GM12878 (cell line): ENCODE measurements around the gene KIF2C. TPM values are rescaled to one million over a fixed set of nuclear protein-coding genes. Genes with fewer than 3 reads are reported as not detected.
A peak's percentile ranks its signal among the peaks of the same experiment; 100 is the strongest.

Source experiments
- CHD2 ChIP-seq: IDR thresholded peaks from 2 replicates; pipeline ENCODE4 v1.6.1; 2011; ENCODE audit warnings: low read depth, low read length, improper control_type of control experiment, borderline replicate concordance
- CREB1 ChIP-seq: IDR thresholded peaks from 2 replicates; pipeline ENCODE4 v1.6.1; 2012; ENCODE audit warnings: low read depth, mild to moderate bottlenecking, inconsistent platforms
- CREM ChIP-seq: IDR thresholded peaks from 2 replicates; pipeline ENCODE4 v1.6.1; 2014; ENCODE audit warnings: antibody characterized with exemption, low read depth
- E2F4 ChIP-seq: IDR thresholded peaks from 2 replicates; pipeline ENCODE4 v1.6.1; 2012; ENCODE audit warnings: low read depth, low read length, improper control_type of control experiment
- EP300 ChIP-seq, 2 experiments: fragments of 150-350 bp in 1 of 2; IDR thresholded peaks; 2 replicates each; pipeline ENCODE4 v1.6.1; 2011 to 2012; ENCODE audit warnings: low read depth in 2 of 2, low read length in 2 of 2, borderline replicate concordance in 1 of 2, improper control_type of control experiment in 1 of 2, inconsistent platforms in 1 of 2; ENCODE audit not compliant: control insufficient read depth in 1 of 2
- GATAD2B ChIP-seq: fragments of 450-650 bp; conservative IDR thresholded peaks from 2 replicates; pipeline ENCODE4 v1.6.1; 2017; ENCODE audit warnings: low read depth, mild to moderate bottlenecking, moderate library complexity
- IKZF1 ChIP-seq: fragments of 450-650 bp; conservative IDR thresholded peaks from 2 replicates; pipeline ENCODE4 v1.6.1; 2017; ENCODE audit warnings: antibody characterized with exemption, mild to moderate bottlenecking
- IRF5 ChIP-seq: fragments of 450-650 bp; IDR thresholded peaks from 2 replicates; pipeline ENCODE4 v1.6.1; 2017; ENCODE audit warnings: borderline replicate concordance
- KDM1A ChIP-seq: fragments of 200-600 bp; sonication (generic); IDR thresholded peaks from 2 replicates; pipeline ENCODE4 v1.6.1; 2016; ENCODE audit warnings: borderline replicate concordance
- LARP7 ChIP-seq: fragments of 450-650 bp; IDR thresholded peaks from 2 replicates; pipeline ENCODE4 v1.6.1; 2017; ENCODE audit warnings: mild to moderate bottlenecking
- MEF2A ChIP-seq: IDR thresholded peaks from 2 replicates; pipeline ENCODE4 v1.6.1; 2011; ENCODE audit warnings: low read depth, mild to moderate bottlenecking, low read length, moderate library complexity; ENCODE audit not compliant: insufficient read depth
- NFIC ChIP-seq: IDR thresholded peaks from 2 replicates; pipeline ENCODE4 v1.6.1; 2012; ENCODE audit warnings: low read depth, mild to moderate bottlenecking, inconsistent platforms, low read length, moderate library complexity
- NFXL1 ChIP-seq: fragments of 450-650 bp; IDR thresholded peaks from 2 replicates; pipeline ENCODE4 v1.6.1; 2017; ENCODE audit warnings: antibody characterized with exemption, mild to moderate bottlenecking, borderline replicate concordance
- POLR2AphosphoS5 ChIP-seq: IDR thresholded peaks from 2 replicates; pipeline ENCODE4 v1.6.1; 2011; ENCODE audit warnings: mild to moderate bottlenecking, low read length, inconsistent platforms
- RB1 ChIP-seq: fragments of 450-650 bp; formaldehyde crosslinking; IDR thresholded peaks from 2 replicates; pipeline ENCODE4 v1.6.1; 2017; ENCODE audit warnings: mild to moderate bottlenecking, borderline replicate concordance
- RUNX3 ChIP-seq: IDR thresholded peaks from 2 replicates; pipeline ENCODE4 v1.6.1; 2012; ENCODE audit warnings: low read length, inconsistent platforms
- SIN3A ChIP-seq: IDR thresholded peaks from 2 replicates; pipeline ENCODE4 v1.6.1; 2012; ENCODE audit warnings: low read depth, low read length, improper control_type of control experiment
- SMAD1 ChIP-seq: fragments of 450-650 bp; IDR thresholded peaks from 2 replicates; pipeline ENCODE4 v1.6.1; 2018; ENCODE audit warnings: mild to moderate bottlenecking, low read depth; ENCODE audit not compliant: partially characterized antibody
- SREBF2 ChIP-seq: IDR thresholded peaks from 2 replicates; pipeline ENCODE4 v1.6.1; 2012; ENCODE audit warnings: mild to moderate bottlenecking, low read length
- STAT1 ChIP-seq: fragments of 450-650 bp; conservative IDR thresholded peaks from 2 replicates; pipeline ENCODE4 v1.6.1; 2014; ENCODE audit warnings: antibody characterized with exemption, mild to moderate bottlenecking
- STAT3 ChIP-seq: IDR thresholded peaks from 2 replicates; pipeline ENCODE4 v1.6.1; 2011; ENCODE audit warnings: low read depth, low read length, improper control_type of control experiment
- ZBTB33 ChIP-seq: fragments of 450-650 bp; IDR thresholded peaks from 2 replicates; pipeline ENCODE4 v1.6.1; 2017; ENCODE audit warnings: mild to moderate bottlenecking
- ZSCAN29 ChIP-seq: fragments of 450-650 bp; IDR thresholded peaks from 2 replicates; pipeline ENCODE4 v1.6.1; 2017; ENCODE audit warnings: mild to moderate bottlenecking, moderate library complexity
- polyA plus RNA-seq, 11 experiments: library from polyadenylated mRNA; depleted of rRNA in 4 of 11; unstranded in 6 of 11; stranded (reverse) in 5 of 11; fragments of >200 nt; fragmentation: Nextera tagmentation in 4 of 11; fragmentation: Illumina TruSeq in 1 of 11; extraction: Ambion mirVana in 4 of 11; extraction: Trizol in 1 of 11; gene quantifications; 1 replicate in 1 of 11; 2 replicates in 10 of 11; pipeline versions ENCODE4 v1.2.1 to v1.2.3, GENCODE V29; 2011 to 2016; ENCODE audit warnings: inconsistent platforms in 2 of 11, missing spikeins in 2 of 11, low read depth in 1 of 11
- total RNA-seq, 4 experiments: library from RNA; depleted of rRNA in 3 of 4; stranded (reverse); fragments of >200 nt in 3 of 4; fragmentation: Illumina TruSeq in 1 of 4; extraction: Trizol in 1 of 4; gene quantifications; 2 replicates each; pipeline versions ENCODE4 v1.2.1 to v1.2.3, GENCODE V29; 2013 to 2021
- TF ChIP-seq, protein P1 (sequence below): fragments of 450-650 bp; formaldehyde crosslinking; IDR thresholded peaks from 2 replicates; pipeline ENCODE4 v1.4.0; 2022; ENCODE audit warnings: mild to moderate bottlenecking, moderate library complexity

KIF2C gene
- total and polyA plus RNA-seq, 10 of the 15 experiments (the other 5 are each of a cell fraction or from before 2014, with no cell fraction given), result 42.3 to 104 (median 83.8) TPM

- TF ChIP-seq ZBTB33 (peak; percentile 84; the same call in 1 of the 2 replicates), KDM1A (no peak), NFIC (peak; percentile 99), STAT3 (no peak; the same call in 1 of the 2 replicates), IKZF1 (peak; percentile 86), STAT1 (peak; percentile 63), SREBF2 (no peak), RUNX3 (peak; percentile 96), ZSCAN29 (peak; percentile 83), MEF2A (peak; percentile 95), SMAD1 (peak; percentile 100), IRF5 (peak; percentile 22; the same call in 1 of the 2 replicates), GATAD2B (no peak; the same call in 1 of the 2 replicates), POLR2AphosphoS5 (peak; percentile 100), EP300 (IDR thresholded peaks at IDR 0.05; ENCODE audit: borderline replicate concordance in 1 of 2, control insufficient read depth in 1 of 2, low read depth in 2 of 2, low read length in 2 of 2) (no peak), NFXL1 (no peak), CHD2 (peak; percentile 90), RB1 (peak; percentile 13; the same call in 1 of the 2 replicates), E2F4 (no peak), LARP7 (peak; percentile 97), CREM (peak; percentile 96), CREB1 (peak; percentile 85), SIN3A (no peak)
- TF ChIP-seq, protein P1, sequence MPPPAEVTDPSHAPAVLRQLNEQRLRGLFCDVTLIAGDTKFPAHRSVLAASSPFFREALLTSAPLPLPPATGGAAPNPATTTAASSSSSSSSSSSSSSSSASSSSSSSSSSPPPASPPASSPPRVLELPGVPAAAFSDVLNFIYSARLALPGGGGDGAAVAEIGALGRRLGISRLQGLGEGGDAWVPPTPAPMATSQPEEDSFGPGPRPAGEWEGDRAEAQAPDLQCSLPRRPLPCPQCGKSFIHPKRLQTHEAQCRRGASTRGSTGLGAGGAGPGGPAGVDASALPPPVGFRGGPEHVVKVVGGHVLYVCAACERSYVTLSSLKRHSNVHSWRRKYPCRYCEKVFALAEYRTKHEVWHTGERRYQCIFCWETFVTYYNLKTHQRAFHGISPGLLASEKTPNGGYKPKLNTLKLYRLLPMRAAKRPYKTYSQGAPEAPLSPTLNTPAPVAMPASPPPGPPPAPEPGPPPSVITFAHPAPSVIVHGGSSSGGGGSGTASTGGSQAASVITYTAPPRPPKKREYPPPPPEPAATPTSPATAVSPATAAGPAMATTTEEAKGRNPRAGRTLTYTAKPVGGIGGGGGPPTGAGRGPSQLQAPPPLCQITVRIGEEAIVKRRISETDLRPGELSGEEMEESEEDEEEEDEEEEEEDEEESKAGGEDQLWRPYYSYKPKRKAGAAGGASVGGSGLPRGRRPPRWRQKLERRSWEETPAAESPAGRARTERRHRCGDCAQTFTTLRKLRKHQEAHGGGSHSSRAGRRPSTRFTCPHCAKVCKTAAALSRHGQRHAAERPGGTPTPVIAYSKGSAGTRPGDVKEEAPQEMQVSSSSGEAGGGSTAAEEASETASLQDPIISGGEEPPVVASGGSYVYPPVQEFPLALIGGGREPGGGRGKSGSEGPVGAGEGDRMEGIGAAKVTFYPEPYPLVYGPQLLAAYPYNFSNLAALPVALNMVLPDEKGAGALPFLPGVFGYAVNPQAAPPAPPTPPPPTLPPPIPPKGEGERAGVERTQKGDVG, result peak; percentile 99
These were observed 17.9 kb upstream of the KIF2C start (continued) for GRCh38 chr1:44721485-44722361.
